Measurements from ENCODE around the gene GRIN2B.

GRIN2B gene

DNA sequence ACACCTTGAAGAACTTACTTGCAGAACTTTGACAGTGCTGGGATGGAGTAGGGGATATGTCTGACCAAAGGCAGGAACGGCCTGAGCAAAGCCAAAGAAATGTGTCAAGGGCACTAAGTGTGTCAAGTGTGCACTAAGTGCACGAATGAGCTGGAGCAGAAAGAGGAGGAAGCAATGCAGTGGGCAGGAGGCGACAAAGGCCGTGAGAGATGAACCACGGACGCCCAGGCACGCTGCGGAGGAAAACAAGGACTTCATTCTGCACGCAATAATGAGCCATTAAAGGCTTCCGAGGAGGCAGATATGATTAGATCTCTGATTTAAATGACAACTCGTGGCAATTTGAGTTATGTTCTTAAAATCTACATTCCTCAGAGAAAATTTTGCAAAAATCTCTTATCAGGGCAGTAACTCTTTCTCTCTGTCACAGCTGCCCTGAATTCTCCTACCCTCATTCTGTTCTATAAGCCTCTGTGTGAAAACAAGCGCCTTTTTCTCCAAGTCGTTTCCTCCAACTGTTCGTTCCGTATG lies 25.3 kb downstream of the GRIN2B start:
- DNase-seq, result no peak

DNA sequence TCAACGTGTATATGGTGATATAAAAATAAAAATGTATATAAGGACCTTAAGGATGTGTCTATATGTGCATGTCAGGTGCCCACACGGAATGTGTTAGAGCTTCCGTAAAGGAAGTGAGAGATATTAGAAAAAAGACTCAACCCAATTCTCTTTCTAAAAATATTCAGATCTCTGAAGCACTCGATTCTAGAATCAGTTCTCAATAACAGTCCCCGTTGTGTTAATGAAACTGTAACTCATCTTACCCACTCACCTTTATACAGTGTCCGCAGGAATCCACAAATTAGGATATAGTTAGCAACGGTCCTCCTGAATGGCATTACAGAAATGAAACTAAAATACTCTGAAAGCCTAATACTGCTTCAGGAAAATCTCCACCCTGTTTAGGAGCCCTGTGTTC lies 29.3 kb downstream of the GRIN2B start:
- DNase-seq, result no peak

DNA sequence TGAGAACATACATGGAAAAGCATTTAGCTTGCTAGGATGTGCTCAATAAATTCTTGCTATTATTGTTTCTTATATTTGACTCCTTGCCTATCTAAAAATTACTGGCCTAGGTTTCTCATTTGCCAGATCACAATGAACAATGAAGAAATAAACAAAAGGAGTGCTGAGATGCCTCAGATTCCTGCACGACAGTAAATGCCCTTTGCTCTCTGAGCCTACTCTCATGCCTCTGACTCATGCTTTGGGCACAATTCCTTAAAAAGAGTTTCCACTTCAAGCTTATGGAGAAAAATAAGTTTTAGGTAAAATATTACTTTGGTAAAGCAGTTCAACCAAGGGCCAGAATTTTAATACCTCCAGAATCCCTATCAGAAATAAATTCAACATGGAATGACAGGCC lies 30.9 kb downstream of the GRIN2B start:
- DNase-seq, result no peak

DNA sequence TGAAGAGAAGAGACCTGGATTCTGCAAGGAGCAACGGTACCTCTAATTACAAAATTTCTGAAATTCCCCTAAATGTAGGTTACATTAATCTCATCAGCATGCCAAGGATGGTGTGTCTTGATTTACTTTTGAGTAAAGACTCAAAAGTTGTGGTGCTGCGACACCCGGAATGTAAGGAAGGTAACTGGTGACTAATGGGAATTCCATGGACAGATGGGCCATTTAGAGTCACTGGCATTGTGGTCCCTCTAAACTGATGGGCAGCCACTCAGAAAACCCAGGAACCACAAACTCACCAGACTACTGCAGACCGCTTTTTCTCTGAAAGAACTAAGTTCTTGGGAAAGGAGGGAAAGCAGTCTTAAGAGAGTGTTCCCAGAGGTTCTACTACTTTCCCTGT lies 32.8 kb downstream of the GRIN2B start:
- DNase-seq, result no peak

DNA sequence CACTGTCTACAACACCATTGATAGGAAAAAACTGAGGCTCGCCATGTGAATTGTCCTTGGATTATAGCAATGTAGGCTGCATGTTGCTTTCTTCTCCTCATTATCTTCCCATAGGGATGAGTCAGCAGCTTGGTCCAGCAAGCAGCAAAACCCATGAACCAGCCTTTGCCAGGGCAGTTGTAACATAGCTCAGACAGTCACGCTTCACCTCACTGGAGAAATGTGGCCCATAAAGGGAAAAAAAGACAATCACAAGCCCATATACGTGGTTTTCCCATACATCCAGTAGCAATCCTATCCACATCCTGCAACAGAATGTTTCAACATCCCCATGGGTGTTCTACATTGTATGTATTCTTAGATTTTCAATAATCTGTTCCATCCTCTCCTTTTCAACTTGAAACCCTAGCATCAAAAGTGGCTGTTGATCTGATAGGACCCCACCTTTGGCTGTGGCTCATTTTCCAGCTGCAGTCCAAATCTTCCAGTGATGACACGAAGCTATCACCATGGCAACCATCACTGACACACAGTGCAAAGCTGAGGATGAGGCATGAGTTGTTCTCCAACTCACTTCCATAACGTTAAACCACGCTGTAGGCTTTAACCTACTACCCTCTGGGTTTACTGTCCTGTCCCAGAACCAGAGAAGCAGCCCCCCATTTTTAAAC lies 34.0 kb downstream of the GRIN2B start:
- DNase-seq, result peak; percentile 1

DNA sequence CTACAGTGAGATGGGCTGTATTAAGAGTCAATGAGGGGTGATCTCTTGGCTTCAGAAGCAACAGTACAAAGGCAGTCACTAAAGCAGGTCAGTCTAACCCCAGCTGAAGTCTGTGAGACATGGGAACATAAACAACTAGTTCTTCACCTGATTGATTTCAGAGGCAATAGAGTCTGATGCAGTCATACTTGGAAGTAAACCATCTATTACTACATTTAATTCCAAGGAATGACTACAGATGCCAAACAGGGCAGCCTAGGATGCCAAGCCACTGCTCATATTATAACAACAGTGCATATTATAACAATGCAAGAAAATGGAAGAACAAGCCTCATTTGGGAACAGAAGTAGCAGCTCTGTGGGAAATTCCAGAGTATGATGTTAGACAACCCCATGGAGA lies 35.8 kb downstream of the GRIN2B start:
- DNase-seq, result no peak

DNA sequence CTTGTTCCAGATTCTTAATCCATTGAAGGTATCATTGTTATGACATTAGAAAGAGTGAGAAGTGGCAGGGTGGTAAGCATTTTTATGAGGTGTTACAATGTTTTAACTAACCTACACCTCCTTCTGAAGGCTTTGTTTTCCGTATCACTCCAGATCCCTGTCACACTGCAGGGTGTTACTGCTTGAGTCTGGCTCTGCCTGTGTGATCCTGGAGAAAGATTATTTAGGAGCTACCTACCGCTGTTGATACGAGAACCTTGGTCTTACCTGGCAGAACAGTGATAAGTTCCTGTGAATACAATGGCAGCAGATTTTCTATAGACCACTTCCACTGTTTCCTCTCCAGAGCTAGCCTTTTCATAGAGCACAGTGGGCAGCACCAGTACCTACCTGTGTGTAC lies 36.2 kb downstream of the GRIN2B start:
- no peak for DNase-seq

DNA sequence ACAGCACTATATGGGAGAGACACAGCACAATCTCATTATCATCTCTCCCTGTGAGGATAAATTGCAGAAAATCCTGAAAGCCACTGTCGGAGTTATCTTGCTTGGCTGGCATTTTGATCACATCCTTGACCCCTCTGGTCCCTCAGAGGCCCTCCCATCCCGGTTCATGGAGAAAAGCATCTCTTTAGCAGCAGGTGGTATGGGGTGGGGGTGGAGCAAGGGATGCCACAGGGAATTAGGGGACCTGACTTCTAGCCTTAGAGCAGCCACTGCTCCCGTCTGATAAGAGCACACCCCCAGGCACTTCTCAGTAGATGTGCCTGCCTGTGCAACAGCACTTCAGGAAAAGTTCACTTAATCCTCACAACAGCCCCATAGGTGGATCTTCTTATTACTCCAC lies 38.6 kb downstream of the GRIN2B start:
- no peak for DNase-seq

DNA sequence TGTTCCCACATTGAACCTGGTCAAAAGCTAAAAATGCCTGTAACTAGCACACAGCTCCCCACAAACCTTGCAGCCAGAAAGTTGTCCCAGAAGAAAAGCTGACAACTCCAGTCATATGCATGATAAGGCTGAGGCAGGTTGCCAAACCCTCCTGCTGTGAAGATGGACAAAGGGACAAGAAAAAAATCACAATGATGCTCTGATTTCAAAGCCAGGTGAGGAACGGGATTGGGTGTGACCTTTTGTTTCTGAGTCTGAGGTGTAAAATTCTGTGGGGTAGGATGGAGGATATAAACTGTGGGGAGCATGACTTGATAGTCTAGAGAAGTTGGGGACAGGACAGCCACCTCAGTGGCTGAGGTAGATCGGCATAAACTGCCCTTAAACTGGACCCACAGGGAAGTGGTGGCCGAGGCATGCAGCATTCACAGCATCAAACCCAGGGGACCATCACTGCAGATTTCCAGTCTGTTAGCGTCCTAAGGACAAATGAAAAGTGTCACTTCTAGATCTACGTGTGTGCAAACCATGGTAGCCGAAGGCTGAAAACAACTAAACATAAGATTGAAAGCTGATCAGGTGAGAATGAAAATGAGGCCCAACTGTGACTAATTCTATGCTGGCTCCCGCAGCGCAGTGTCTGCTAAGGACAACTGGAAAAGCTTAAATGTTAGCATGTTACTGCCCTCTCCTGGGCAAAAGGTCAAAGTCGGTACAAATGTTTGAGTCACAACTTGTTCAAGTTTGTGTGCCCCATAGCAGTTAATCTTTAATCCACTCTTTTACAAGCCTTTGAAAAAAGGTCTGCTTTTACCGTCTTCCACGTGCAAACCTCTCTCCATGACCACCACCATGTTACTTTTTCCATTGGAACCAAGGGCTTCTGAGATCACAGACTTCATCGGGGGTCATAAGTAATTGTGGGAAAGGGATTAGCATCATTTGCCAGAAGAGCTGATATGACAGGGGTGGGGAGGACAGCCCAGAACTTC lies 39.8 kb downstream of the GRIN2B start:
- DNase-seq, result no peak

DNA sequence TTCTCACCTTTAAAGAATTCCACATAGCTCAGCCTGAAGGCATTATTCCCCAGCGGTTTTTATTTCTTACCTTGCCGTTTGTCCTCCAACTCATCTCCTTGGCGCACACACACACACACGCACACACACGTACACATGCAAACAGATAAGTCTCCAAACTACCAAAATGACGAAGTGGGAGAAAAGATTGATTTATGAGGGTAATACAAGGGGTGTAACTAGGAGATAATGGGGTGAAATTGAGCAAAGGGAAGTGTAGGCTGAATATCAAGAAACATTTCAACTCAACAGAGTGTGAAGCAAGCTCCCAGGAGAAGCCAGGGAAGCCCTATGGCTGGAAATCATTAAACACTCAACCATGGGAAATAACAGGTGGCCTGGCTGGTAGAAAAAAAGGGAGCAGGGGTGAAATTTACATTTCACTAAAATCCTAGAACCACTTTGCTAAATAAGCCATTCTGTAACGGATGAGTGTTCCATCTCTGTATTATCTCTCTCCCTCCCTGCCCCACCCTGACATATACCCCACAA lies 41.0 kb downstream of the GRIN2B start:
- no peak for DNase-seq

DNA sequence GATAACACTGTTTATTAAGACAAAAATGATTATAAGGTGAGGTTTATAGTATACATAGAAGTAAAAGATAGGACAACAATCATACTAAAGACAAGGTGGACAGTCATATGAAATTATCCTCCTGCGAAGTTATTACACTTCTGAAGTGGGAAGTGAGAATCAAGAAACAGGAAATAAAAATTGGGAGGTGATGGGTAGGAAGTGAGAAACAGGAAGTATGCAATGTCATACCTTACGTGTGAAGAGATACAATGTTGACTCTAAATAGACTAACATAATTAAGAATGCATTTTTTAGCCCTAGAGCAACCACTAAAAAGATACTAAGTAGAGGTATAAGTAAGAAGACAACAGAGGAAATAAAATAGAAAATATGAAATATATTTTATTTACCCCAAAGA lies 43.7 kb downstream of the GRIN2B start:
- no peak for DNase-seq

DNA sequence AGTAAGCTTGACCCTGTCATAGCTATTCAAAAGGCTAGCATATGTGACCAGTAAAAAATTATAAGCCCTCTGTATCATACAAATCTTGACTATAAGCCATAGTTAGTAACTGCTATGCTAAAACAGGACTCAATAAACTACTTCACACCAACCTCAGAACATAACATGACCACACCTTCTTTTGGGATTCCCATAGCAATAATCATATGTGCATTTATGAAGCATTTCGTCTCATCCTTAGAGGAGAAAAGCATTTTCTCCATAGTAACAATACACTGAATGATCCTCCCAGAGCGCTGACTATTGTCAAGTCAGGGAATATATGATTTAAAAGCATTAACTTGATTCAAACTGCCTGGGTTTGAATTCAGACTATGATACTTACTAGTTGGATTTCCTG lies 46.2 kb downstream of the GRIN2B start:
- no peak for DNase-seq
